ENCODE measurements around the gene RGS12.

The RGS12 gene

GRCh38 chr4:3254302-3255131 is 38.3 kb upstream of the RGS12 start:
- DNase-seq (ENCODE audit: insufficient read length, low spot score), result no peak
- no peak for FAIRE-seq

GRCh38 chr4:3255611-3256186 is 37.1 kb upstream of the RGS12 start:
- DNase-seq (ENCODE audit: insufficient read length, low spot score) (no peak), FAIRE-seq (no peak)

- FAIRE-seq (no peak), DNase-seq (ENCODE audit: insufficient read length, low spot score) (no peak)
These were observed 36.4 kb upstream of the RGS12 start for GRCh38 chr4:3256230-3257102.

GRCh38 chr4:3257103-3257555 is 35.7 kb upstream of the RGS12 start:
- no peak for DNase-seq (ENCODE audit: insufficient read length, low spot score)
- no peak for FAIRE-seq

GRCh38 chr4:3257556-3258482 is 35.0 kb upstream of the RGS12 start:
- FAIRE-seq (no peak), DNase-seq (ENCODE audit: insufficient read length, low spot score) (no peak)

- DNase-seq (ENCODE audit: insufficient read length, low spot score) (no peak), FAIRE-seq (no peak)
These were observed 31.2 kb upstream of the RGS12 start for GRCh38 chr4:3261411-3262207.

GRCh38 chr4:3262208-3263052 is 30.4 kb upstream of the RGS12 start:
- FAIRE-seq, result no peak
- no peak for DNase-seq (ENCODE audit: insufficient read length, low spot score)

- no peak for DNase-seq (ENCODE audit: insufficient read length, low spot score)
- no peak for FAIRE-seq
These were observed 29.6 kb upstream of the RGS12 start for GRCh38 chr4:3263053-3263875.

GRCh38 chr4:3263876-3264193 is 29.0 kb upstream of the RGS12 start:
- no peak for DNase-seq (ENCODE audit: insufficient read length, low spot score)

GRCh38 chr4:3266076-3266475 is 26.7 kb upstream of the RGS12 start:
- no peak for FAIRE-seq
- DNase-seq (ENCODE audit: insufficient read length, low spot score), result no peak

More at GRCh38 chr4:3263876-3264193, 29.0 kb upstream of the RGS12 start:
- no peak for FAIRE-seq

GRCh38 chr4:3267576-3268394 is 25.0 kb upstream of the RGS12 start:
- FAIRE-seq (no peak), DNase-seq (ENCODE audit: insufficient read length, low spot score) (no peak)

GRCh38 chr4:3268395-3269104 is 24.3 kb upstream of the RGS12 start:
- no peak for DNase-seq (ENCODE audit: insufficient read length, low spot score)
- no peak for FAIRE-seq

- no peak for FAIRE-seq
These were observed 23.5 kb upstream of the RGS12 start for GRCh38 chr4:3269105-3269927.

GRCh38 chr4:3269991-3270611 is 22.7 kb upstream of the RGS12 start:
- no peak for DNase-seq (ENCODE audit: insufficient read length, low spot score)
- FAIRE-seq, result no peak

More at GRCh38 chr4:3269105-3269927, 23.5 kb upstream of the RGS12 start:
- DNase-seq (ENCODE audit: insufficient read length, low spot score), result no peak

GRCh38 chr4:3271131-3271530 is 21.7 kb upstream of the RGS12 start:
- FAIRE-seq, result no peak
- DNase-seq (ENCODE audit: insufficient read length, low spot score), result no peak

Data from HTR-8/SVneo (cell line).